ENCODE data around the gene MLXIPL.
"Not testable (repeated sequence)": the region's sequence is repeated elsewhere in the genome, so short reads cannot be mapped to it uniquely, and the experiment has no call there.

Gene MLXIPL, protein sequence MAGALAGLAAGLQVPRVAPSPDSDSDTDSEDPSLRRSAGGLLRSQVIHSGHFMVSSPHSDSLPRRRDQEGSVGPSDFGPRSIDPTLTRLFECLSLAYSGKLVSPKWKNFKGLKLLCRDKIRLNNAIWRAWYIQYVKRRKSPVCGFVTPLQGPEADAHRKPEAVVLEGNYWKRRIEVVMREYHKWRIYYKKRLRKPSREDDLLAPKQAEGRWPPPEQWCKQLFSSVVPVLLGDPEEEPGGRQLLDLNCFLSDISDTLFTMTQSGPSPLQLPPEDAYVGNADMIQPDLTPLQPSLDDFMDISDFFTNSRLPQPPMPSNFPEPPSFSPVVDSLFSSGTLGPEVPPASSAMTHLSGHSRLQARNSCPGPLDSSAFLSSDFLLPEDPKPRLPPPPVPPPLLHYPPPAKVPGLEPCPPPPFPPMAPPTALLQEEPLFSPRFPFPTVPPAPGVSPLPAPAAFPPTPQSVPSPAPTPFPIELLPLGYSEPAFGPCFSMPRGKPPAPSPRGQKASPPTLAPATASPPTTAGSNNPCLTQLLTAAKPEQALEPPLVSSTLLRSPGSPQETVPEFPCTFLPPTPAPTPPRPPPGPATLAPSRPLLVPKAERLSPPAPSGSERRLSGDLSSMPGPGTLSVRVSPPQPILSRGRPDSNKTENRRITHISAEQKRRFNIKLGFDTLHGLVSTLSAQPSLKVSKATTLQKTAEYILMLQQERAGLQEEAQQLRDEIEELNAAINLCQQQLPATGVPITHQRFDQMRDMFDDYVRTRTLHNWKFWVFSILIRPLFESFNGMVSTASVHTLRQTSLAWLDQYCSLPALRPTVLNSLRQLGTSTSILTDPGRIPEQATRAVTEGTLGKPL

DNA sequence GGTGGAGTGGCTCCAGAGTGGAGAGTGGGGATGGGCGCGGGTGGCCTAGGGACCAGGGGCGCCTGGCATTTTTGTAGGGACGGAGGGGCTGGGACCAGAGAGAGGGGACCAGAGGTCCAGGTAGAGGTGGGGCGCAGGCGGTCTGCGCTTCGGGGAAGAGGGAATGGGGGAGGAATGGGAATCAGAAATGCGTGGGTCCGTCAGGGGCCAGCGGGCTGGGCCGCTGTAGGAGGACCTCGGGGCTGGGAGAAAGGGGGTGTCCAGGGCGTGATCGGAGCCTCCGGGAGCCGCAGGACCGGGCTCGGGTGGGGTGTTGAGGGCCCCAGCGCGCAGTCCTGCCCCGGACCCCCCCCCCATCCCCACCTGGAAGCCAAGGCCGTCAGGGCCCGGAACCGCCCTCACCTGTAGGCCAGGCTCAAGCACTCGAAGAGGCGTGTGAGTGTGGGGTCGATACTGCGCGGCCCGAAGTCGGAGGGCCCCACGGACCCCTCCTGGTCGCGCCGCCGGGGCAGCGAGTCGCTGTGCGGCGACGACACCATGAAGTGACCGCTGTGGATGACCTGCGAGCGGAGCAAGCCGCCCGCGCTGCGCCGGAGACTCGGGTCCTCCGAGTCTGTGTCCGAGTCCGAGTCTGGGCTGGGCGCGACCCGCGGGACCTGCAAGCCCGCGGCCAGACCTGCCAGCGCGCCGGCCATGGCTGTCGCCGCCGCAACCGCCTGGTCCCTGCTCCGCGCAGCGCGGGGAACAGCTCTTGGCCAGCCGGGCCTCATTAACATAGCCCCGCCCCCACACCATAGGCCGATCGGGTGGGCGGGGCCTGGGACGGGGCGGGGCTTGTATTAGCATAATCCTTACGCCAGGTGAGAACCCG lies at the start of gene MLXIPL:
Gene MLXIPL, minus strand, starts transcription at position 725 of the 871 bp plus-strand sequence. Its CDS starts 30 bp downstream, at position 695.
- peak; percentile 96 for DNase-seq

DNA sequence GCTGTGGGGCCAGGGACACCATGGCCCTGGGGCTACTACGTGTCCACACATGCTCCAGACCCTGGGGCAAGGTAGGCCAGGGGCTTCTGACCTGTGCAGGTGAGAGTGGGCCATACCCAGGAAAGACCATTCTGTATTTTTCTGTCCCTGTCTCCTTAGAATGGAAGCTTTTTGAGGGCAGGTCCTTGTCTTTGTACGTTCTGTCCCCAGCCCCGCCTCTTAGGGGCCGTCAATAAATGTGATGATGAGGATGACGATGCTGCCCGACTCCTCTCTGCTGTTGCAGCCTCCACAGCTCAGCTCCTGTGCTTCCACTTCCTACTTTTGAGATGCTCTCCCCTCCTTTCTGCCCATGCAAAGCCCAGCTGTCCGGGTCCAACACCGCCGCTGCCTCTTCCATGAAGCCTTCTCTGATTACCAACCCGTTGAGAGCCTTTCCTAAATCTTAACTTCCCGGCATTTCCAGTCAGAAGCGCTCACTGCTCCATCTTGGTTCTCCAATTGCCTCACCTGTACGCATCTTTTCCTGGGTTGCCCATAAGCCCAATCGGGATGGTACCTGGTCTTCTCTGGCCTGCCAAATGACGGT lies 47.6 kb upstream of the MLXIPL start:
- DNase-seq = no peak

DNA sequence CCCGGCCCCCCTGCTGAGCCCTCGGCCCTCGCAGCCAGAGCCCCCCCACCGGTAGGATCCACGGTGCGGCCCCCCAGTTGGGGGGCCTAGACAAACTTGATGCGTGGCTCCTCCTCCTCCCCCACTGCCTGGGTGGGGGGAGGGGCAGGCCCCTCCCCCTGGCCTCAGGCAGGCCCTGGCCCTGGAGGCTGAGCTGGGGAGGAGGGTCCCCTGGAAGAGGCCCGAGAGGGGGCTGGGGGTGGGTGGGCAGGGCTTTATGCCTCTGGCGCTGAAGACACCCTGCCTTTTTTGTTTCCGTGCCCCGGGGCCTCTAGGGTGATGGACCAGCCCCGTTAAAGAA lies 47.0 kb upstream of the MLXIPL start:
- no peak for DNase-seq

DNA sequence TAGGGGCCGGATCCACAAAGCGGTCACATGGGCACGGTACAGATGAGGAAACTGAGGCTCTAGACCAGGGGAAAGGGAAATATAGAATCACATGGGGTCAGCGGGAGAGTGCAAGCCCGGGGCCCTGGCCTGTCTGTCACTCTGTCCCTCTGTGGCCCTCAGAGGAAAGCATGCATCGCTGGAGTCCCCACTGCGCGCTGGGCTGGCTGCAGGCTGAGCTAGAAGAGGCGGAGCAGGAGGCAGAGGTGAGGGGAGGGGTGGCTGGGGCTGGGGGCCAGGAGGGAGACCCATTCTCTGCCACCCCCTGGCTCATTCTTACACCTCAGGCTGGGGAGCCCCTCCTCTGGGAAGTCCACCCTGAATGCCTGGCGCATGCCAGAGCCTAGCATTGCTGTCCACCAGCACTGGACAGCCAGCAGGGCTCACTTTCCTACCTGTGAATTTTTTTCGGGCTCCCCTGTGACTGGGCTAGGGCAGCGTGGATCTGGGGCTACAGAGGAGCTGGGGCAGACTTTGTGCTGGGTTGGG lies 45.6 kb upstream of the MLXIPL start:
- no peak for DNase-seq

DNA sequence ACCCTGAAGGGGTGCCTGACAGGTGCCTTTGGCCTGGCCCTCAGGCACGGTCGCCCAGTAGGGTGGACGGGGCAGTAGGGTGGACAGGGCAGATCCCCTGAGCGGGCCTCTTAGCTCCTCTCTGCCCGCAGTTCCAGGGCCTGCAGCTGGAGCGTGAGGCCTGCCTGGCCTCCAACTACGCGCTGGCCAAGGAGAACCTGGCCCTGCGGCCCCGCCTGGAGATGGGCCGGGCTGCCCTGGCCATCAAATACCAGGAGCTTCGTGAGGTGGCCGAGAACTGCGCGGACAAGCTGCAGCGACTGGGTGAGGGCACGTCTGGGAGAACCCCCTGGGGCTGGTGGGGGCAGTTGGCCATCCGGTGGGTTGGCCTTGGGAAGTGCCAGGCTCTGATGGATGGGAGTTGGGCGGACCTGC lies 45.0 kb upstream of the MLXIPL start:
- DNase-seq = no peak

DNA sequence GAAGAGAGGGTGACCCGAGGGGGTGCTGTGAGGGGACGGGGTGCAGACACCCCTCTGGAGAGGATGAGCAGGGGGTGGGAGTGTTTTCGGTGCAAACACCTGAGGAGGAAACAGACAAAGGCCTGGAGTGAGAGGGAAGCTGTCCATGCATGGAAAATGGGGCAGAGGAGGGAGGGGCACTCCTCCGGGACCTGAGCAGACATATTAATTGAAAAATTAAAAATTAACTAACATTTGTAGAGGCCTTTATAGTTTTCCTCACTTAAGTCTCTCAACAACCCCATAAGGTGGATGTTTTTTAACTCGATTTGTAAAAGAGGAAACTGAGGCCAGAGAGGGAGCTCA lies 44.5 kb upstream of the MLXIPL start:
- DNase-seq = no peak

DNA sequence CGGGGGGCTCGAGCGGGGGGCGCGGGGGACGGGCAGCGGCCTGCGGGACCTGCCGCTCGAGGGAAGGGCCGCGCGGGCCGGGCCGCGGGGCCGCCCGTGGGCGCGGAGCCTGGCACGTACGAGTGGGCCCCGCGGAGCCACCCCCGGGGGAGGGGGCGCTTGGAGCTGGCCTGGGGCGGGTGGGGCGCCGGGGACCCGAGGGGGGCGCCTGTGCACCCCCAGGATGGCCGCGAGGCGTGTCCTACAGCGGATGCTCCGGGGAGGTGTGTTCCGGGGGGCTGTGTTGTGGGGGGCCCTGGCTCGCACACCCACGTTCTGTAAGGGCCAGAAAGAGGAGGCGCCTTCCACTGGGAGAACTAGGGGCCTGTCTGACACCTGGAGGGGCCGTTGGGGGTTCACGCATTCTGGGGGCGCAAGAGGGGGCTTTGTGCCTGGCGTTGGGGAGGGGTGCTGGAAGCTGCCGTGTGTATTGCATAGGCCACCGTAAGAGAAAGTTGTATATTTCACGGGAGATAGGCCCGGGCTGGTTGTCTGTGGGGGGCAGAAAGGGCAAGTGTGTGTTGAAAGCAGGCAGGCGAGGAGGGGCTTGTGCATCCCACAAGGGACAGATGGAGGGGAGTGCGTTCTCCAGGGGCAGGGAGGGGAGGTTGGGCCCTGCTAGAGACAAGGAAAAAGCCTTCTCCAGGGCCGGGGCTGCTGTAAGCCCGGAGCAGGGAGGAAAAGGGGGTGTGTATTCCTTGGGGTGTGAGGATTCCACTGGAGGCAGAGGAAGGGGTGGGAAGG lies 44.0 kb upstream of the MLXIPL start:
- DNase-seq = peak; percentile 87

DNA sequence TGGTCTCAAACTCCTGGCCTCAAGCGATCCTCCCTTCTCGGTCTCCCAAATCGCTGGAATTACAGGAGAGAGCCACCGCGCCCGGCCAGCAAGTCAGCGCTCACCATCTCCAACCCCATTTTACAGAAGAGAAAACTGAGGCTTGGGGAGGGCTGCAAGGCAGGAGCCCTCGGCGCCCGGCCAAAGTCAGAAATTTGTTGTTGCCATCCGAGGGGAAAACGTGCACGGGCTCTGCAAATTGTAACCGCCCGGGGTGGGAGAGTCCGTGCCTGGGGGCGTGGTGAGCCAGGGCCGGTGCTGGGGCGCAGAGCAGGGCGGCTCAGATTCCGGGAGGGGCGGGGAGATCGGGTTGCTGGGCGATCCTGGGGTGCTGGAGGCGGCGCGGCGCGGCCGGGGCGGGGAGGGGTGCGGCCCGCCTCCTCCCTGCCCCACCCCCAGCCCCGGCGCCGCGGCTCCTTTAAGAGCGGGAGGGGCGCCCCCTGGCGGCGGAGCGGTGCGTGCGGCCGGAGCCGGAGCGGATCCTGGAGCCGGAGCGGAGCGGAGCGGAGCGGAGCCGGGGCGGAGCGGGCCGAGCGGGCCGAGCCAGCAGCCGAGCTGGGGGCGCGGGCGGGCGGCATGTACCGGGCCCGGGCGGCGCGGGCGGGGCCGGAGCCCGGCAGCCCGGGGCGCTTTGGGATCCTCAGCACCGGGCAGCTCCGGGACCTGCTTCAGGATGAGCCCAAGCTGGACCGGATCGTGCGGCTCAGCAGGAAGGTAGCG lies 43.2 kb upstream of the MLXIPL start, which contains the start of gene VPS37D:
Gene VPS37D, plus strand, starts transcription at position 488 of the 759 bp plus-strand sequence. Its CDS starts 128 bp downstream, at position 616.
- peak; percentile 89 for DNase-seq

DNA sequence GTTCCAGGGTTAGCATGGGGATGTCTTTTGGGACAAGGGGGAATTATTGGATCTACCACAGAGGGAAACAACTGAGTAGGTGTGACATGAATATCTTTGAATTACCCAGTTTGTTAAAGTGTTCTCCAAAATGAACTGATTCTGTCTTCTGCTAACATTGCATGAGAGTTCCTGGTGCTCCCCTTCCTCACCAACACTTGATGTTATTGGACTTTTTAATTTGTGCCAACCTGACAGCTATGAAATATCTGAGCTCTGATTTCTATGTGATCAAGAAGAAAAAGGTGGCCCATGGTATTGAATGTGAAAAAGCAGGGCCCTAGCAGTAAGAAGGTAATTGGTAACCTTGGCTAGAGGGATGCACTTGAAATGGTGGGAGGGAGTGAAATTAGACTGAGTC lies 38.7 kb upstream of the MLXIPL start:
- DNase-seq = no peak

DNA sequence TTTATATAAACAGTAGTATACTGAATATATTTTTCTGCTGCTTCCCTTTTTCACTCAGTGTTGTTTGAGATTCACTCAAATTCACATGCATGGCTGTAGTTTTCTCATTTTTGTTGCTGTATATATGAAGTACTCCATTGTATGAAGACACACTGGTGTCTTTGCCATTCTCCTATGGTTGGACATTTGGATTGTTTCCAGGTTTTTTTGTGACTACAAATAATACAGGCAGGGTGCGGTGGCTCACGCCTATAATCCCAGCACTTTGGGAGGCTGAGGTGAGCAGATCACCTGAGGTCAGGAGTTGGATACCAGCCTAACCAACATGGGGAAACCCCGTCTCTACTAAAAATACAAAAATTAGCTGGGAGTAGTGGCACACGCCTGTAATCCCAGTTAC lies 36.3 kb upstream of the MLXIPL start:
- not testable (repeated sequence) for DNase-seq

DNA sequence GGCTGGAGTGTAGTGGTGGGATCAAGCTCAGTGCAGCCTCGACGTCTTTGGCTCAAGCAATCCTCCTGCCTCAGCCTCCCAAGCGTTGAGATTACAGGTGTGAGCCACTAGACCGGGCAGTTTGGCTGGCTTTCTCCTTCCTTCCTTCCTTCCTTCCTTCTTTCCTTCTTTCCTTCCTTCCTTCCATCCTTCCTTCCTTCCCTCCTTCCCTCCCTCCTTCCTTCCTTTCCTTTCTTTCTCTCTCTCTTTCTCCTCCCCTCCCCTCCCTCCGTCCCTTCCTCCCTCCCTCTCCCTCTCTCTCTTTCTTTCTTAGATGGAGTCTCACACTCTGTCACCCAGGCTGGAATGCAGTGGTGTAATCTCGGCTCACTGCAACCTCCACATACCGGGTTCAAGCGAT lies 35.7 kb upstream of the MLXIPL start:
- no peak for DNase-seq

DNA sequence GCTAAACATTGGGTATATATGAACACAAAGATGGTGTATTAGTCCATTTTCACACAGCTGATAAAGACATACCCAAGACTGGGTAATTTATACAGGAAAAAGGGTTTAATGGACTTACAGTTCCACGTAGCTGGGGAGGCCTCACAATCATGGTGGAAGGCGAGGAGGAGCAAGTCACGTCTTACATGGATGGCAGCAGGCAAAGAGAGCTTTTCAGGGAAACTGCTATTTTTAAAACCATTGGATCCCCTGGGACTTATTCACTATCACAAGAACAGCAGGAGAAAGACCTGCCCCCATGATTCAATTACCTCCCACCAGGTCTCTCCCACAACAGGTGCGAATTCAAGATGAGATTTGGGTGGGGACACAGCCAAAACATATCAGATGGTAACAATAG lies 31.0 kb upstream of the MLXIPL start:
- DNase-seq = not testable (repeated sequence)

DNA sequence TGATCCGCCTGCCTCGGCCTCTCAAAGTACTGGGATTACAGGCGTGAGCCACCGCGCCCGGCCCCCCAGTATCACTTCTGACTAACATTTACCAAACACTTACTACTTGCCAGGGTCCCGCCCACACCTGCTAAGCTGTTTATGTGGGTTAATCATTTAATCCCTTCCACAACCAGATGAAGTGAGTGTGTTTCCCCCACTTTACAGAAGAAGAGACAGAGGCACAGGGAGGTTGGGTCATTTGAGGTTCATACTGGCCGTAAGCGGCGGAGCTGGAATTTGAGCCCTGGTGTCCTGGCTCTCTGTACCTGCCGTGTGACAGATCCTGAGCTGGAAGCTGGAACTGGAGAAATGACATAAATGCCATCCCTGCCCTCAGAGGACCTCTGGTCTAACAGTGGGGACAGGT lies 28.2 kb upstream of the MLXIPL start:
- peak; percentile 89 for DNase-seq

DNA sequence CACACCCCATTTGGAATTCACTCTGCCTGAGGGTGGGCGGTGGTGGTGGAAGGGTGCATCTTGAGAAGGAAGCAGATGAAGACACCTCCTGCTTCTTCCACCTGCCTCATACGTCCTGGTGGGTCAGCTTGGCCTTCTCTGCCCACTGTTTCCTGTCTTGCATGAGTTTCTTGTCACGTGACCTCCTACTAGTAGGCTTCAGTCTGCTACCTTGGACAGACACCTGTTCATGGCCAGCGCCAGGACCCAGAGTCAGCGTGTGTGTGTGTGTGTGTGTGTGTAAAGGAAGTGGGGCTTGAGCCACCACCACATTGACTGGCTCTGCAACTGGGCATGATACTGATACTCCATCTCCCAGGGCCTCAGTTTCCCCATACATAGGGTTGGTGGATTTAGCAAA lies 26.2 kb upstream of the MLXIPL start:
- DNase-seq = no peak

DNA sequence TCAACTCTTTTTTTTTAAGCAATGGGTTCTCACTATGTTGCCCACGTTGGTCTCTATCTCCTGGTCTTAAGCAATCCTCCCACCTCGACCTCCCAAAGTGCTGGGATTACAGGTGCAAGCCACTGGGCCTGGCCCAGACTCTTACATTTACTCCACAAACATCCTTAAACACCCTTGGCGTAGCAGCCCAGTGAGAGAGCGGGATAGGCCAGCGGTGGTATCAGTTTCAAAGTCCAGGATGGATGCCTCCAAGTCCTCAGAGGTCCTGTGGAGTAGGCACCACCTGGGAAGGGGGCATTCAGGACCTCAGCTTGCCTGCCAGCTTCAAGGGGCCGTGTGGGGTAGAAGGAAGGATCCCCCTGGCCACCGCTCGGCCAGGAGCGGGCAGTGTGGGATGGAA lies 25.3 kb upstream of the MLXIPL start:
- no peak for DNase-seq

DNA sequence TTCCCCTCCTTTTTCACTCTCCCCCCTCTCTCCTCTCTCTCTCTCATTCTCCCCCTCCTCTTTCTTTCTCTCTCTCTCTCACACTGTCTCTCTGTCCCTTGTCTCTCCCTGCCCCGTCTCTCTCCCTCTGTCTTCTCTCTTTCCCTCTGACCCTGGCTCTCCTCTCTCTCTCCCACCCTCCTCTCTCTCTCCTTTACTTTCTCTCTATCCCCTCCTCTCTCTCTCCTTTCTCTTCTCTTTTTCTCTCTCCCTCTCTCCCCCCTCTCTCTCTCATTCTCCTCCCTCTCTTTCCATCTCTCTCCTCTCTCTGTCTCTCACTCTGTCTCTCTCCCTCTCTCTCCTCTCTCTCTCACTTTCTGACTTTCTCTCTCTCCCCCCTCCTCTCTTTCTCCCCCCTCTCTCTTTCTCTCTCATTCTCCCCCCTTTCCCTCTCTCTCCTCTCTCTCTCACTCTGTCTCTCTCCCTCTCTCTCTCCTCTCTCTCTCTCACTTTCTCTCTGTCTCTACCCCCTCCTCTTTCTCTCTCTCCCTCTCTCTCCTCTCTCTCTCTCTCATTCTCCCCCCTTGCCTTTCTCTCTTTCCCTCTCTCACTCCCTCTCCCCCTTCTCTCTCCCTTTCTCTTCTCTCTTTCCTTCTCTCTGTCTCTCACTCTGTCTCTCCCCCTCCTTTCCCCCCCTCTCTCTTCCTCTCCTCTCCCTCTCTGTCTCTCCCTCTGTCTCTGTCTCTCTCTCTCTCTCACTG lies 24.4 kb upstream of the MLXIPL start:
- no peak for DNase-seq

DNA sequence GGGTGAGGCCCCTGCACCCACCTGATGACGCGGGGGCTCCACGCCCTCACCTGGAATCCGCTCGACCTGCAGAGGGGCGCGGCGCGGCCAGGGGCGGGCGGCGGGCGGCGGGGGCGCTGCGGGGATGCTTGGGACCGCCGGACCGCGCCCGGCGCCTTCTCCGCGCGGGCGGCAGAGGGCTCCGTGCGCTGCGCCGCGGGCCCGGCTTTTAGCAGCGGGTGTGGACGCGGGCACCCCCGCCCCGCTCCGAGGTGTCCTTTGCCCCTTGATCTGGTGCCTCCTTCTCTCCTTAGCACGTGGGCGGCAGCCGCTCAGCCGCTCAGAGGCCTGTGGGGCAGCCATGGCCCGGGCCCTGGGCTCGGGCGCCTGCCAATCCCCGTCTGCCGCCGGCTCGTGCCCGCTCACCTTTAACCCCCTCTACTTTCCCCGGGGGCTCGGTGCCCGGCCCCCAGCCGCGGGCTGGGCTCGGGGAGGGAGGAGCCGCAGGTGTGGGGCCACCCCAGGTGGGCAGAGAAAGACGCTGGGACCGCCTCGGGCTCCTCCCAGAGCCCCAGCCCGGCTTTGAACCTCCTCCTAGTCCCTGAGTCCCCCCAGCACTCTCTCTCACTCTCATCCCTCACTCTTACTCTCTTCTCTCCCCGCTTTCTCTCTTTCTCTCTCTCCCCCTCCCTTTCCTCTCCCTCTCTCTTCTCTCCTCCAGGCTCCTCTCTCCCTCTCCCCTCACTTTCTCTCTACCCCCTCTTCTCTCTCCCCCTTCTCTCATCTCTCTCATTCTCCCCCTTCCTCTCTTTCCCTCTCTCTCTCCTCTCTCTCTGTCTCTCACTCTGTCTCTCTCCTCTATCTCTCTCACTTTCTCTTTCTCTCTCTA lies 23.6 kb upstream of the MLXIPL start:
- DNase-seq = peak; percentile 37

DNA sequence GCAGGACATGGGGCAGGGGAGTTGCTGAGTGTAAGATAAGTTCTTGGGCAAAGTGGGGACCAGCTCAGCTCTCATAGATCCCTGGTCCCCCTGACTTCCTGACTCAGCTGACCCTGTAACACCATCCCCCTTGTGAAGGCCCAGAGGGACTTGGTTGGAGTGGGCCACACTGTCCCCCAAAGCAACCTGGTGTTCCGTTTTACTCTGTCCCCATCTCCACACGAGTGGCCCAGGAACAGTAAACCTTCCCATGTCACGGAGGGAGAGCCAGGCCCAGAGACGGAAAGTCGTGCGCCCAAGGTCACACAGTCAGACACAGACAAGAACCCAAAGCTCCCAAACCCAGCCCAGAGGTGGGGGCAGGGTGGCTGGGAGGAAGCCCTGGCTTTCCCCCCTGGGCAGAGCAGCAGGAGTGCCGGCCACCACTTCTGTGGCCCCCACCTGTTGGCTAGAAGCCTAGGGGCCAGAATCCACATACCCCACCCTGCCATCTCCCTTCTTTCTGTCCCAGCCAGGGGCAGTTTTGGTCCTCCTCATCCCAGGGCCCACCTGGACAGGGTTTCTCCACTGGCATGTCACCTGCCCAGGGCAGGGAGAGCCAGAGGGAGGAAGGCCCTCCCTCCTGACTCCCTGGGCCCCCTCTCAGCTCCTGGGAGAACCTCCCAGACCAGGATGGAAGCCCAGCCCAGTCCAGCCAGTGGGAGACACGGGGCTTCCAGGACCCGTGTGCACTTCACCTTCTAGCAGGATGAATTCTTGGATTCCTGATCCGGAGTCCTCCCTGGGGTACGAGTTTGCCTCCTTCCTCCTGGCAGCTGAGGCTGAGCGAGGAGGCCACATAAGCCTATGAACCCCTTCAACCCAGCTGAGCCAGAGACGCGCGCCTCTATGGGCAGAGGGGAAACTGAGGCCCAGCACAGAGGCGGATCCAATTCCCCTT lies 22.7 kb upstream of the MLXIPL start:
- no peak for DNase-seq

Data from NCI-H82 (cell line).